ENCODE data around the gene NXF2B. TPM values are rescaled to one million over a fixed set of nuclear protein-coding genes. Genes with fewer than 3 reads are reported as not detected.
"Not testable (repeated sequence)": the region's sequence is repeated elsewhere in the genome, so short reads cannot be mapped to it uniquely, and the experiment has no call there.

The NXF2B gene, protein sequence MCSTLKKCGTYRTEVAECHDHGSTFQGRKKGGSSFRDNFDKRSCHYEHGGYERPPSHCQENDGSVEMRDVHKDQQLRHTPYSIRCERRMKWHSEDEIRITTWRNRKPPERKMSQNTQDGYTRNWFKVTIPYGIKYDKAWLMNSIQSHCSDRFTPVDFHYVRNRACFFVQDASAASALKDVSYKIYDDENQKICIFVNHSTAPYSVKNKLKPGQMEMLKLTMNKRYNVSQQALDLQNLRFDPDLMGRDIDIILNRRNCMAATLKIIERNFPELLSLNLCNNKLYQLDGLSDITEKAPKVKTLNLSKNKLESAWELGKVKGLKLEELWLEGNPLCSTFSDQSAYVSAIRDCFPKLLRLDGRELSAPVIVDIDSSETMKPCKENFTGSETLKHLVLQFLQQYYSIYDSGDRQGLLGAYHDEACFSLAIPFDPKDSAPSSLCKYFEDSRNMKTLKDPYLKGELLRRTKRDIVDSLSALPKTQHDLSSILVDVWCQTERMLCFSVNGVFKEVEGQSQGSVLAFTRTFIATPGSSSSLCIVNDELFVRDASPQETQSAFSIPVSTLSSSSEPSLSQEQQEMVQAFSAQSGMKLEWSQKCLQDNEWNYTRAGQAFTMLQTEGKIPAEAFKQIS
- polyA plus RNA-seq = not detected

DNA sequence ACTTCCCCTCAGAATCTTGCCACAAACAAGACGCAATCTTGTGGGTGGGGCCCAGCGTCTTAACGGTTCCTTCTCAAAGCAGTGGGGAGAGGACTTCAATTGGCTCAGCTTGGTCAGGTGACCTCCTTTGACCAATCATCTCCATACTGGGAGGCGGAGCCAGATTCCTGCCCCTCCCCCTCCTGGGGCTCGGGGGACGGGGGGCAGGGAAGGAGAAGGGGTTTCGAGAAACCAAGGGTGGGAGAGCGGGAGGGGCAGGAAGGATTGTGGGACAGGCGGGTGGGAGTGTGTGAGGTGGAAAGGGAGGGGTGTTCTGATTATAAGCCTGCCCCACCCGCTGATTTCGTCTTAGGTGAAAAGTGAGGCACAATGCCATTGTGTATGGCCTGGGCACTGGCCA is at the start of gene NXF2B:
TSS of gene NXF2B (minus strand) at position 101 of the 400 bp plus-strand sequence. CDS start 59,972 bp downstream, outside the sequence.
- DNase-seq; H3K9me3 Mint-ChIP-seq; H3K27ac Mint-ChIP-seq; H3K4me1 Mint-ChIP-seq; H3K27me3 Mint-ChIP-seq (ENCODE audit: low read depth in 3 of 3); H3K36me3 Mint-ChIP-seq; H3K4me3 Mint-ChIP-seq: not testable (repeated sequence)

DNA sequence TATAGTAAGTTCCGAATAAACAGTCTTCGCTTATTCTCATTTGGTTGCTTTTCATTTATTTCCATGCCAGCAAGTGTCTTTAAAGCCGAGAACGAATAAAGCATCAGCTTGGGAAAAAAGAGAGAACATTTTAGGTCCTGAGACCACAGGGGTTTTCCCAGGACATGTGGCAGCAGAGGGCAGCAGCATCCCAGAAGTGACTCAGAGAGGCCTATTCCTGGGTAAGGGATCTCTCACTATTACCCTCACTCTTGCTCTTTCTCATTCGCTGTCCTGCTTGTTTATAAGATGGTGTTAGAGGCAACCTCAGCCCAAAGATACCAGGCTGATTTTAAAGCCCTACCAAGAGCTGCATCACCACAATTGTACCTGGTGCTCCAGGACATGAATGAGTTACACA is 39.0 kb upstream of the NXF2B start:
- not testable (repeated sequence) for DNase-seq; H3K4me1 Mint-ChIP-seq; H3K36me3 Mint-ChIP-seq; H3K4me3 Mint-ChIP-seq; H3K27me3 Mint-ChIP-seq (ENCODE audit: low read depth in 3 of 3); H3K9me3 Mint-ChIP-seq; H3K27ac Mint-ChIP-seq

DNA sequence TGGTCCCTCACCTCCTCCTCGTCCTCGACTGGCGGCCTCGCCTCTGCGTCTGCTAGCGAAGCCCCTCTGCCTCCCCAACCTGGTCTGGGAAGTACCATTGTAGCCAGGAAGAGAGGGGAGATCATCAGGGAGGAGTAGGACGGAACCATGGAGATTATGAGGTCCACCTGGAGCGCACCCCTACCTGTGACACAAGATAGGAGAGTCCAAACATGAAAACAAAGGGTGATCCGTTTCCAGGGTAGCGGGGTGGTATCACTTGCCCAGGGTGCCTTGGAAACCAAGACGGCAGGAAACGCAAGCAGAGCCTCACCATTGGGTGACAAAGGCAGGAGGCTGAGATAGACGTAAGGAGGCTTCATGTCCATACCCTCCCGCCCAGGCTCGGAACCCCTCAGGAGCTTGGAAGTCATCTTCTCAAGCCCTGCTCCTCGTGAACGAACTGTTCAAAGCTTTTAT is 32.0 kb upstream of the NXF2B start, which contains the start of gene TCP11X2:
TSS of gene TCP11X2 (minus strand) at position 51 of the 459 bp plus-strand sequence.
- not testable (repeated sequence) for H3K27me3 Mint-ChIP-seq (ENCODE audit: low read depth in 3 of 3); H3K4me1 Mint-ChIP-seq; DNase-seq; H3K27ac Mint-ChIP-seq; H3K9me3 Mint-ChIP-seq; H3K4me3 Mint-ChIP-seq; H3K36me3 Mint-ChIP-seq

DNA sequence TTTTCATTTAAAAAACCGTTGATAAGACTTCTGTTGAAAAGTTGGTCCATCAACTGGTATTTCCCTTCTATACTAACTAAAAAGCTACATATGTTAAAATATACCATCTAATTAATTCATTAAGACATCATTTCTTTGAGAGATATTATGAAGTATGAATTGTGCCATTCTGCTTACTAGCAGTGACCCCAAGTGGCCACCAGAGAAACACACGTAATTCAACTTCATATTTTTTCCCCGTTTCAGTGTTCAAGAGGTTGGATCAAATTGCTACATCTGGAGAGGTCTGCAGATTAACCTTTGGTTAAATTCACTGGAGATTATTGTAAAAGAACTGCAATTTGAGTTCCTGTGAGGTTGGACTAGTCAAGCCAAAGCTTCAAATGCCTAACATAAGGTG is 30.4 kb upstream of the NXF2B start:
- not testable (repeated sequence) for H3K9me3 Mint-ChIP-seq; H3K4me1 Mint-ChIP-seq; H3K27me3 Mint-ChIP-seq (ENCODE audit: low read depth in 3 of 3); H3K4me3 Mint-ChIP-seq; H3K36me3 Mint-ChIP-seq; DNase-seq; H3K27ac Mint-ChIP-seq

DNA sequence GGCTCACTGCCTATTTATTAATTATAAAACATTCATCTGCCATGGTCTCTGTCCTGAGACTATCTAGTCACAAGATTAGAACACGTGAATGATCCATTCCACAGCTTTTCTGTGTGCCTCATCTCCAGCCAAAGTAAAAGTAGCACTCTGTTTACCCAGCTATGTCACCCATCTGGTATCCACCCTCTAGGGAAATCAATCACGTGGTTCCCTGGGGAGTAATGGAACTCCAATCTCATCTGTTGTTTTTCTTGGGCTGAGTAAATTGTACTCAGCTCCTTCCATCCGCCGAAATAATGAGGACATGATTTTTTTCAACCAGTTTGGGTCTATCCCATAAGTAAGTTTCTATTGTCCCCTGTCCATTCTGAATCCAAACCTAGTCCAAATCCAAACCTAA is 18.8 kb upstream of the NXF2B start:
- not testable (repeated sequence) for H3K27me3 Mint-ChIP-seq (ENCODE audit: low read depth in 3 of 3); H3K36me3 Mint-ChIP-seq; H3K27ac Mint-ChIP-seq; H3K4me3 Mint-ChIP-seq; H3K9me3 Mint-ChIP-seq; DNase-seq; H3K4me1 Mint-ChIP-seq

DNA sequence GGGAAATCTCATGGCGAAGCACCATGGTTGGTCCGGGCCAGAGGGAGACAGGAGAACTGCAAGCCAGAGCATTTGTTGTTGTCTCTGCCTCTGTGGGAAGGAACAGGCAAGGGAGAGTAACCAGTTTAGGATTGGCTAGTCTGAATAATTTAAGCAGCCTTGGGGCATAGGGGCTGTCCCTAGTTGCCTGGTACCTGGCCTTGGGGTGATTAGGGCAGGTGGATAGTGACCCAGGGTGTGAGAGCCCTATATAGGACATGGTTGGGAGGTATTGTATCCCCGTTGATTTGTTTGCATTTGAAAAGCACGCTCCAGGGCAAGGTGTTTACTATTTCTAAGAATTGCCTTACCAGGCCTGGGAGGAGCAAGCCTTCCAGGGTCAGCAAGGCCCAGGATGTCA is 25.3 kb downstream of the NXF2B start:
- H3K9me3 Mint-ChIP-seq; H3K4me3 Mint-ChIP-seq; H3K27ac Mint-ChIP-seq; H3K27me3 Mint-ChIP-seq (ENCODE audit: low read depth in 3 of 3); H3K36me3 Mint-ChIP-seq; DNase-seq; H3K4me1 Mint-ChIP-seq: not testable (repeated sequence)

DNA sequence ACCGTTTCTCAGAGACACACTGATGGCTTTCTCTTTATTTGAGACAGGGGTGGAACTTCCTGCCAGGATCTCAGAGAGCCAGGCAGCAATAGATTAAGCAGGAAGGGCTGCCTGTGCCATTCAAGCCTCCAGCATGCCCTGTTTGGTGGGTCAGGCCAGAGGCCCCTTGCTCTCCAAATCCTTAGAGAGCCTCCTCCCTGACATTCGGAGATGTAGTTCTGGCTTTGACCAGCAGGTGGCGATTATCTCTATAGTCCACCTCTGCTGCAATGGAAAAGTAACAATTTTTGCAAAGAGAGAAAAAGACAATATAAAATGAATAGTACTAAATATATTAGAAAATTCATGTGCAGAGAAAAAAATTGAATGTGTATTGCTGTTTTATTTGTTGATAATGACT is 93.9 kb downstream of the NXF2B start:
- Mint-ChIP-seq H3K36me3 (no peaks in the 10 kb centered on the region), H3K4me3 (no peak overlapping the region), H3K9me3 (no peaks in the 10 kb centered on the region), H3K27me3 (ENCODE audit: low read depth in 3 of 3) (peaks cover 0 to 6% (median 3%) of the 10 kb centered on the region in 3 donors), H3K4me1 (no peaks in the 10 kb centered on the region), H3K27ac (no peak overlapping the region)
- peak; percentile 42 to 54 (median 50) for DNase-seq

DNA sequence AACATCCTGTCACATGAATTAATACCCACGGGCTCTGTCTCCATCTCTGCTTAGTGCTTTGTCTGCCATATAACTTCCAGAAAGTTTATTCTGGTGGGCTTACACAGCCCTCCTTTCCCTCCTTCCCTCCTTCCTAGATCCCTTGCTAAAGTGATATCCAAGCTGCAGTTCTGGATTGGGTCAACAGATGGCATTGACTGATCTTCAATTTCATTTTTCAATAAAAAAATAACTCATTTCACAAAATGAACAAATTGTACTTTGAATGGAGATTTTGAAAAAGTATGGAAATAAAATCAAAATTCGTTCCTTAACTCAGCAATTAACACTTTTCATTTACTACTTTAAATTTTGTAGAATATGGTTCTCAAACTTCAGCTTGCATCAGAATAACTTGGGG is 97.9 kb downstream of the NXF2B start:
- H3K9me3 Mint-ChIP-seq = no peaks in the 10 kb centered on the region
- no peak overlapping the region for H3K4me3 Mint-ChIP-seq
- no peaks in the 10 kb centered on the region for H3K4me1 Mint-ChIP-seq
- no peak for DNase-seq
- peaks cover 0 to 6% (median 1%) of the 10 kb centered on the region in 3 donors for H3K27me3 Mint-ChIP-seq (ENCODE audit: low read depth in 3 of 3)
- H3K27ac Mint-ChIP-seq = no peak overlapping the region
- no peaks in the 10 kb centered on the region for H3K36me3 Mint-ChIP-seq

DNA sequence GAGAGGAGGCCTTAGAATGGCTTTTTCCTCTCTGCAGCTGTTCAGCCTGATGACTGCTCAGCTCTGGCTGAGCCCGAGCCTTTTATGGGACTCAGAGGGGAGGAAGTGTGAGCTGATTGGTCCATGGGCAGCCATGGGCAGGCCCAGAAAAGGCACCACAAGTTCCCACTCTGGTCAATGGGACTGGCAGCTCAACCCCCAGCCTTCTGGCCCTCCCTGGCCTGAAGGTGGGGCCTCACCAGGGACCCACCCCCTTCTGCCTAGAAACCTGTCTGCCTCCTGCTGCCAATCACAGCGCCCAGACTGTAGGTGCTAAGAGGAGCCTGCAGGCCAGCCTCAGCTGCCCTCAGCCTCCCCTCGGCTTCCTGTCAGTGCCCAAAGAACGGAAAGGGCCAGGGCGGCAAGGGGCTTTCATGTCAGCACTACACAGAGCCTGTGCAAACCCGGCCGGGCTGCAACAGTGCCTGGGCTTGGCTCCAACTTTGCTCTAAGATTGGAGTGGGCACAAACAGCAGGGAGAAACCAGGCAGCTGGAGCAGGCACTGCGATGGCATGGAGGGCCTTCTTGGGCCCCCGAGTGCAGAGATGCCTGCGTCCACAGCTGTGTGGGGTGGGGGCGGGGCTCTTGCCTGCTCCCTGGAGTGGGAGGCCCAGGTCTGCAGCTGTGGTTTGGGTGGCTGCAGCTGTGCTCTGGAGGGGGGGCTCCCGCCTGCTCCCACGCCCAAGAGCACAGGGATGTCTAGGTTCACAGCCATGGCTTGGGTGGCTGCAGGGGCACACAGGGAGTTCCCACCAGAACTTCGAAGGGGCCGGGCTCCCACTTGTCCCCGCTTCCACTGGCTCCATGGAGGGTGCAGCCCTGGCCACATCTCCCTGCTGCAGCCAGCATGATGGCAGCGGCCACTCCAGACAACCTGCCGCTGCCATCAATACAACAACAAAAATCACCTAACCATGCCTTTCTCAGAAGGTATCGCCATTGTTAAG is 100.2 kb downstream of the NXF2B start:
- Mint-ChIP-seq H3K4me3 (peak overlapping the region in 1 of 5 donors; percentile 38), H3K27ac (no peak overlapping the region), H3K36me3 (no peaks in the 10 kb centered on the region), H3K9me3 (no peaks in the 10 kb centered on the region), H3K27me3 (ENCODE audit: low read depth in 3 of 3) (no peaks in the 10 kb centered on the region), H3K4me1 (no peaks in the 10 kb centered on the region)
- DNase-seq = peak; percentile 30 to 37 (median 34)

DNA sequence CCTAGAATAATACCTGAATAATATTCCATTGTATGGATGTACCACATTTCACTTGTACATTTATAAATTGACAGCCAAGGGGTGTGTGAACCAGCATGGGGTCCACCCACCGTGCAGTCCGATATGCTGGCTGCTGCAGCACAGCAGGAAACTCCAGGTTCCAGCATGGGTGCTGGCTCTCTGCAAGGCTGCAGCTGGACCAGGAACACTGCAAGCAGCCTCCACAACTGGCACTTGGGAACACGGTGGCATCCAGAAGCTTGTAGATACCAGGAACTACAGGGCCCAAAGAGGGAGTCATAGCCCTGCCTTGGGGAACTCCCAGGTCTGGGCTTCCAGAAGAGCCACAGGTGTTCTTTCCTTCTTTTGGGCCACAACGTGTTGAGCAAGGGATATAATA is 101.6 kb downstream of the NXF2B start:
- H3K4me1 Mint-ChIP-seq = no peaks in the 10 kb centered on the region
- DNase-seq = no peak
- H3K36me3 Mint-ChIP-seq = no peaks in the 10 kb centered on the region
- no peaks in the 10 kb centered on the region for H3K27me3 Mint-ChIP-seq (ENCODE audit: low read depth in 3 of 3)
- H3K27ac Mint-ChIP-seq = no peak overlapping the region
- no peak overlapping the region for H3K4me3 Mint-ChIP-seq
- no peaks in the 10 kb centered on the region for H3K9me3 Mint-ChIP-seq

Other genes starting within 250 kb of the NXF2B start
- gene TCP11X1, start 224.7 kb downstream of the NXF2B start, polyA plus RNA-seq = not detected
- not detected for gene NXF2, start 192.8 kb downstream of the NXF2B start, polyA plus RNA-seq
- gene TCP11X2, start 31.8 kb upstream of the NXF2B start, polyA plus RNA-seq = not detected
- gene TMSB15A, start 76.7 kb upstream of the NXF2B start, polyA plus RNA-seq = under 1 TPM in 1 of 3 donors, not detected in 2; 0.92 TPM
- gene ARMCX5, start 159.5 kb upstream of the NXF2B start, polyA plus RNA-seq = 10 to 100 TPM in 1 of 3 donors, 1 to 10 TPM in 2; 5.3 to 10.4 (median 8.3) TPM
- gene GPRASP1, start 211.5 kb upstream of the NXF2B start, polyA plus RNA-seq = 1 to 10 TPM in 1 of 3 donors, under 1 TPM in 1, not detected in 1; 0.41 to 1.5 TPM